ENCODE measurements around the gene UST. TPM values are rescaled to one million over a fixed set of nuclear protein-coding genes. Genes with fewer than 3 reads are reported as not detected.

The UST gene
- total and polyA plus RNA-seq, 4 donors, result 0.24 to 2.7 (median 0.87) TPM

DNA sequence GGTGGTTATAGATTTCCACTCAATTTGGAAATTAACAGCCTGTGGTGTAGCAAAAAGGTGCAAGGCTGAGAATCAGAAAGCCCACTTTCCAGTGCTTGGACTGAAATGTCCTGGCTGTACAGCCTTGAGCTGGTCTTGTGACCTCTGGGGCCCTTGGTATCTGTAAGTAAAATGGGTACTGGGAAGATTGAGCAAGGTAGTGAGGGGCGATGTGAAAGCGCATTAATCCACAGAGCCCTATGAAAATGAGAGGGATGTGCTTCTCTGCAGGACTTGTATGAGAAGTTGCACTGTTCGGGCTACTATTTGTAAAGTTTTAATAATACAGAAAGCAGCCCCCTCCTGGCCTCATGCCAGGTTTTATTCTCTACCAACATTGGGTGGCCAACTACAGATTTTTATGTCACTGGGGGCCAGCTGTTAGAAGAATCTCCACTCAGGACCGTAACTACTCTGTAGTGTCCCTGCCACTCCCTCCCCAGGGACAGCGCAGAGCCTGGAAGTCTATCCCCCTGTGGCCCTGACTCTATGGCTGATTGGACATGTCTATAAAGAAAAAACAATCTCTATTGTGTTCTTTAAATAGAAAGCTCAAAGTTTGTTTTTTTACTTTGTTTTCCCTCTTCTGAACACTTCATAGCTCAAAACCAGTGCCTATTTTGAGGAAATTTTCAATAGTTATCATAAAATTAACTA, 316.0 kb downstream of the UST start:
- no peaks in the 10 kb centered on the region for H3K9me3 ChIP-seq (ENCODE audit: control insufficient read depth in 4 of 4, low read length in 3 of 4)
- peaks cover 0 to 30% (median 22%) of the 10 kb centered on the region in 4 donors for H3K4me1 ChIP-seq (ENCODE audit: control insufficient read depth in 4 of 4, insufficient read depth in 4 of 4, low read length in 3 of 4)
- no peak overlapping the region for H3K27ac ChIP-seq (ENCODE audit: low read depth in 1 of 2, low read length in 2 of 2)
- H3K36me3 ChIP-seq (ENCODE audit: control insufficient read depth in 4 of 4, insufficient read depth in 3 of 4, low read depth in 1 of 4, low read length in 3 of 4), result no peaks in the 10 kb centered on the region
- 95% methylated on average over 5 of the region's 5 CpGs for WGBS
- no peak overlapping the region for H3K4me3 ChIP-seq (ENCODE audit: low read depth in 1 of 3, low read length in 3 of 3)
- H3K27me3 ChIP-seq (ENCODE audit: control insufficient read depth in 4 of 4, insufficient read depth in 4 of 4, low read length in 3 of 4), result no peaks in the 10 kb centered on the region
- no peak for DNase-seq (ENCODE audit: low spot score)
- TF ChIP-seq FOXA1 (IDR thresholded peaks at IDR 0.05) (no peak), HNF4G (IDR thresholded peaks at IDR 0.05) (no peak), FOXA2 (IDR thresholded peaks at IDR 0.05) (no peak), TAF1 (conservative IDR thresholded peaks at IDR 0.05) (no peak), SP1 (IDR thresholded peaks at IDR 0.05) (no peak), NR2F2 (IDR thresholded peaks at IDR 0.05) (no peak), RAD21 (IDR thresholded peaks at IDR 0.05) (no peak), RXRA (IDR thresholded peaks at IDR 0.05) (no peak), EGR1 (IDR thresholded peaks at IDR 0.05; ENCODE audit: low read depth in 2 of 2) (no peak), YY1 (IDR thresholded peaks at IDR 0.05) (no peak), CTCF (IDR thresholded peaks at IDR 0.05; ENCODE audit: low read depth, low read length, missing input control) (no peak), REST (IDR thresholded peaks at IDR 0.05) (no peak), GABPA (IDR thresholded peaks at IDR 0.05 in 1 of 2, conservative IDR thresholded peaks at IDR 0.05 in 1 of 2) (no peak), JUND (IDR thresholded peaks at IDR 0.05) (no peak), HNF4A (conservative IDR thresholded peaks at IDR 0.05) (no peak)
- TF ChIP-seq, protein P1, sequence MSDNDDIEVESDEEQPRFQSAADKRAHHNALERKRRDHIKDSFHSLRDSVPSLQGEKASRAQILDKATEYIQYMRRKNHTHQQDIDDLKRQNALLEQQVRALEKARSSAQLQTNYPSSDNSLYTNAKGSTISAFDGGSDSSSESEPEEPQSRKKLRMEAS (IDR thresholded peaks at IDR 0.05), result no peak
- TF ChIP-seq, protein P2, sequence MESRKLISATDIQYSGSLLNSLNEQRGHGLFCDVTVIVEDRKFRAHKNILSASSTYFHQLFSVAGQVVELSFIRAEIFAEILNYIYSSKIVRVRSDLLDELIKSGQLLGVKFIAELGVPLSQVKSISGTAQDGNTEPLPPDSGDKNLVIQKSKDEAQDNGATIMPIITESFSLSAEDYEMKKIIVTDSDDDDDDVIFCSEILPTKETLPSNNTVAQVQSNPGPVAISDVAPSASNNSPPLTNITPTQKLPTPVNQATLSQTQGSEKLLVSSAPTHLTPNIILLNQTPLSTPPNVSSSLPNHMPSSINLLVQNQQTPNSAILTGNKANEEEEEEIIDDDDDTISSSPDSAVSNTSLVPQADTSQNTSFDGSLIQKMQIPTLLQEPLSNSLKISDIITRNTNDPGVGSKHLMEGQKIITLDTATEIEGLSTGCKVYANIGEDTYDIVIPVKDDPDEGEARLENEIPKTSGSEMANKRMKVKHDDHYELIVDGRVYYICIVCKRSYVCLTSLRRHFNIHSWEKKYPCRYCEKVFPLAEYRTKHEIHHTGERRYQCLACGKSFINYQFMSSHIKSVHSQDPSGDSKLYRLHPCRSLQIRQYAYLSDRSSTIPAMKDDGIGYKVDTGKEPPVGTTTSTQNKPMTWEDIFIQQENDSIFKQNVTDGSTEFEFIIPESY (IDR thresholded peaks at IDR 0.05), result no peak
- TF ChIP-seq, protein P3, sequence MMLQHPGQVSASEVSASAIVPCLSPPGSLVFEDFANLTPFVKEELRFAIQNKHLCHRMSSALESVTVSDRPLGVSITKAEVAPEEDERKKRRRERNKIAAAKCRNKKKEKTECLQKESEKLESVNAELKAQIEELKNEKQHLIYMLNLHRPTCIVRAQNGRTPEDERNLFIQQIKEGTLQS (IDR thresholded peaks at IDR 0.05), result no peak
- H3K9ac ChIP-seq (ENCODE audit: low read depth in 1 of 2, low read length in 2 of 2), result no peak overlapping the region
